CD4-positive, alpha-beta memory T cell (primary cell): Measurements from ENCODE around the gene C2CD2. TPM values are rescaled to one million over a fixed set of nuclear protein-coding genes. Genes with fewer than 3 reads are reported as not detected.

ENCODE experiments used
- CTCF ChIA-PET: fragments of 350-600 bp; sonication (Branson Sonifier 250); formaldehyde crosslinking; loops from one replicate; lab custom pipeline; 2021; ENCODE audit warnings: inconsistent platforms; ENCODE audit not compliant: partially characterized antibody; lab: Charles Lee
- POLR2A ChIA-PET: fragments of 350-600 bp; sonication (Branson Sonifier 250); formaldehyde crosslinking; loops from one replicate; lab custom pipeline; 2021; ENCODE audit not compliant: partially characterized antibody; lab: Charles Lee
- DNase-seq, 5 donors: peaks; one replicate each; pipeline versions ENCODE4 v3.0.0 to v3.0.0-alpha.2; 2020 to 2022; ENCODE audit warnings: mixed read lengths in 1 of 5
- H3K27ac ChIP-seq: one replicate; pipeline ENCODE4 v1.7.0; 2013; ENCODE audit warnings: low read depth, low read length
- H3K27me3 ChIP-seq: 2 replicates; pipeline ENCODE4 v1.7.0; 2013; ENCODE audit warnings: mild to moderate bottlenecking, low read length, moderate library complexity; ENCODE audit not compliant: insufficient read depth
- H3K36me3 ChIP-seq: 2 replicates; pipeline ENCODE4 v1.7.0; 2013; ENCODE audit warnings: mild to moderate bottlenecking, low read length, moderate library complexity; ENCODE audit not compliant: insufficient read depth
- H3K4me1 ChIP-seq: 2 replicates; pipeline ENCODE4 v1.7.0; 2013; ENCODE audit warnings: mild to moderate bottlenecking, low read length, moderate library complexity; ENCODE audit not compliant: insufficient read depth
- H3K4me3 ChIP-seq, 2 donors: one replicate each; pipeline ENCODE4 v1.7.0; 2013; ENCODE audit warnings: low read length in 2 of 2, mild to moderate bottlenecking in 1 of 2
- H3K9me3 ChIP-seq, 2 donors: one replicate each; pipeline ENCODE4 v1.7.0; 2013; ENCODE audit warnings: low read length in 2 of 2, control low read depth in 1 of 2; ENCODE audit not compliant: control insufficient read depth in 1 of 2
- H3K27ac Mint-ChIP-seq, 7 donors: one replicate each; pipeline ENCODE4 v1.8.0; 2020 to 2021; ENCODE audit warnings: mixed read lengths in 7 of 7, mild to moderate bottlenecking in 6 of 7, inconsistent platforms in 3 of 7, moderate library complexity in 3 of 7
- H3K27me3 Mint-ChIP-seq, 2 donors: one replicate each; pipeline ENCODE4 v1.8.0; 2020 to 2021; ENCODE audit warnings: mixed read lengths in 2 of 2
- H3K36me3 Mint-ChIP-seq, 2 donors: one replicate each; pipeline ENCODE4 v1.8.0; 2020 to 2021; ENCODE audit warnings: mixed read lengths in 2 of 2, inconsistent platforms in 1 of 2, mild to moderate bottlenecking in 1 of 2
- H3K4me1 Mint-ChIP-seq, 4 donors: one replicate each; pipeline ENCODE4 v1.8.0; 2020 to 2021; ENCODE audit warnings: mixed read lengths in 4 of 4, mild to moderate bottlenecking in 1 of 4
- H3K4me3 Mint-ChIP-seq, 8 donors: one replicate each; pipeline ENCODE4 v1.8.0; 2020 to 2021; ENCODE audit warnings: mixed read lengths in 8 of 8, mild to moderate bottlenecking in 7 of 8, moderate library complexity in 6 of 8, inconsistent platforms in 3 of 8
- H3K9me3 Mint-ChIP-seq, 8 donors: one replicate each; pipeline ENCODE4 v1.8.0; 2020 to 2021; ENCODE audit warnings: mixed read lengths in 8 of 8, mild to moderate bottlenecking in 5 of 8, inconsistent platforms in 3 of 8, moderate library complexity in 1 of 8
- intact Hi-C: fragments of 100-400 bp; cut with micrococcal nuclease; formaldehyde crosslinking; loops from one replicate; pipeline ENCODE4 v1.15.1; 2023
- polyA plus RNA-seq, 2 donors: library from polyadenylated mRNA; unstranded; fragments of 300-500 nt; fragmentation: Illumina TruSeq; gene quantifications; one replicate each; pipeline ENCODE4 v1.2.3, GENCODE V29; 2021
- total RNA-seq, 2 experiments: library from RNA; stranded (reverse); gene quantifications; one replicate each; pipeline ENCODE4 v1.2.3, GENCODE V29; 2021

C2CD2 gene
- total and polyA plus RNA-seq, 4 experiments from 2014 or later: 1.9 to 11.0 (median 7.0) TPM

DNA sequence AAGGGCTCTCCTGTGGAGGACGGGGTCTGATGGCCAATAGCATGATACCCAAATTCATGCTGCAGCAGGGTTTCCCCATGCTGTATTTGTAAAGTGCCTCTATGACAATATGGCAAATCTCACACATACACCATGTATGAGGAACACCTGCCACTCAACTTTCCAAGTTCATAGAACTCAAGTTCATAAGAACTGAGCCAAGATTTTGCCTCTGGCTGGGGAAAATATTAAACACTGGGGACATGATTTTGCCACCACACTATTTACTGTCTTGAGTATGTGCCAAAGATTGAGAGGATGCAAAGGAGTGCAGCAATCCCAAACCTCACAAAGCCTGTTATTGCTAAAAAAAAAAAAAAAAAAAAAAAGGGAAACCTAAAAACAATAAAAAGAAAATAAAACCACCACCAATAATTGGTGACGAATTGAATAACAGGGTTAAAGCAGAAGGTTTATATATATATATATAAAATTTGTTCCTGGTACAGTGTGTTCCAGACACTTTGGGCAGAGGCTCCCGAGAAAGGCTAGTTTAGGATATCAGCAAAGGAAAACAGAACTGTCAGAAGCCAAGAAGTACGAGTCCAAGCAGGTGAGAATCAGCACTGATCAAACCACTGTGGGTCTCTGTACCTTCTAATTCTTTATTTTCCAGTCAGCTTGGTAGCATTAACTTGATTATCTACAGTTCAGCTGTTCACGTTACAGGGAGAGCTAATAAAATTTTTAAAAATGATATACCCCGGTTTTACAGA lies 32.0 kb upstream of the C2CD2 start:
- no peak for DNase-seq
- H3K9me3 ChIP-seq: no peaks in the 10 kb centered on the region
- ChIA-PET POLR2A (no interaction called here), CTCF (interaction anchor here (1.5 kb wide), 1 partner anchor 122 kb away, joined by 4 read pairs; no protein-coding TSS in a partner anchor)
- H3K9me3 Mint-ChIP-seq: peaks cover 0 to 22% (median 11%) of the 10 kb centered on the region in 8 donors
- no peaks in the 10 kb centered on the region for H3K27me3 ChIP-seq
- intact Hi-C loops: no loop called here
- no peak overlapping the region for H3K4me3 Mint-ChIP-seq
- peak overlapping the region in 2 of 7 donors; percentile 13 to 59 for H3K27ac Mint-ChIP-seq
- no peak overlapping the region for H3K4me3 ChIP-seq
- H3K27me3 Mint-ChIP-seq: no peaks in the 10 kb centered on the region
- peaks cover 9 to 14% of the 10 kb centered on the region in 2 donors for H3K36me3 Mint-ChIP-seq
- H3K4me1 ChIP-seq: no peaks in the 10 kb centered on the region
- H3K36me3 ChIP-seq: no peaks in the 10 kb centered on the region
- H3K27ac ChIP-seq: no peak overlapping the region
- peaks cover 0 to 1% (median under 1%) of the 10 kb centered on the region in 4 donors for H3K4me1 Mint-ChIP-seq

DNA sequence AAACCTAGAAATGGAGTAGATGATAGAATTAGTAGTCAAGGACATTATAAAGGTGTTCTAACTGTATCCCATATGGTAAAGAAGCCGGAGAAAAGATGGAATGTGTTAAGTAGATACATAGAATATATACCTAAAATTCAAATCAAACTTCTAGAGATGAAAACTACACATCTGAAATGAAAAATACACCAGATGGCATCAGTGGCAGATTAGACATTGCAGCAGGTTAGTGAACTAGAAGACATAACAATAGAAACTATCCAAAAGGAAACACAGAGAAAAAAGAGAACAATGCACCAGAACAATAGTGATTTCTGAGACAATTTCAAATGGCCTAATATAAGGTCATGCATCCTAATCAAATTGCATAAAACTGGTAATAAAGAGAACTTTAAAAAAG lies 29.4 kb upstream of the C2CD2 start:
- ChIA-PET POLR2A (no interaction called here), CTCF (interaction anchor here (1.0 to 1.4 kb wide), 2 partner anchors 124 to 163 kb away, joined by 3 to 6 read pairs; no protein-coding TSS in a partner anchor)
- H3K36me3 Mint-ChIP-seq: peaks cover 0 to 14% of the 10 kb centered on the region in 2 donors
- H3K4me3 ChIP-seq: no peak overlapping the region
- H3K27me3 Mint-ChIP-seq: no peaks in the 10 kb centered on the region
- H3K4me3 Mint-ChIP-seq: no peak overlapping the region
- H3K27ac Mint-ChIP-seq: no peak overlapping the region
- intact Hi-C loops: no loop called here
- DNase-seq: no peak
- H3K9me3 ChIP-seq: no peaks in the 10 kb centered on the region
- H3K4me1 Mint-ChIP-seq: peaks cover 0 to 1% (median 0%) of the 10 kb centered on the region in 4 donors
- H3K4me1 ChIP-seq: no peaks in the 10 kb centered on the region
- no peaks in the 10 kb centered on the region for H3K27me3 ChIP-seq
- H3K27ac ChIP-seq: no peak overlapping the region
- H3K9me3 Mint-ChIP-seq: peaks cover 0 to 32% (median 17%) of the 10 kb centered on the region in 8 donors
- H3K36me3 ChIP-seq: no peaks in the 10 kb centered on the region

DNA sequence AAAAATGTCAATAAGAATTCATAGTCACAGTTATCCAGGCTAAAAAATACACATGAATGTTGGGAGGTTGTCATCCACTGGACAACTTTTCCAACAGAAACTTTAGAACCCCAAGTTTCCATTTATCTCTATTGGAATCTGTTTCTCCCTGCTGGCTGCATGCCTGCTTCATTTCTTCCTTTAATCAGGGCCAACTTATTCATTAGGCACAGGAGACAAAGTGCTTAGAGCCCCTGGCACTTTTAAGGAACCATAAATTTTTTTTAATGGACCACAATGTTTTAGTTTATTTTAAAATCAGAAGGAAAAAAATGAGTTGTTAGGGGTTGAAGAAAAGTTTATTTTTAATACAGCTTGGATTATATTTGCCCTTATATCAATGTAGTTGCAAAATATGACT lies 26.7 kb upstream of the C2CD2 start:
- no peaks in the 10 kb centered on the region for H3K27me3 Mint-ChIP-seq
- no peak overlapping the region for H3K27ac Mint-ChIP-seq
- Histone ChIP-seq H3K9me3 (no peaks in the 10 kb centered on the region), H3K27ac (no peak overlapping the region), H3K36me3 (no peaks in the 10 kb centered on the region), H3K27me3 (no peaks in the 10 kb centered on the region), H3K4me1 (no peaks in the 10 kb centered on the region), H3K4me3 (no peak overlapping the region)
- ChIA-PET POLR2A (no interaction called here), CTCF (no interaction called here)
- peaks cover 0 to 14% of the 10 kb centered on the region in 2 donors for H3K36me3 Mint-ChIP-seq
- H3K4me3 Mint-ChIP-seq: no peak overlapping the region
- intact Hi-C loops: no loop called here
- DNase-seq: no peak
- H3K4me1 Mint-ChIP-seq: no peaks in the 10 kb centered on the region
- H3K9me3 Mint-ChIP-seq: peaks cover 0 to 32% (median 17%) of the 10 kb centered on the region in 8 donors

DNA sequence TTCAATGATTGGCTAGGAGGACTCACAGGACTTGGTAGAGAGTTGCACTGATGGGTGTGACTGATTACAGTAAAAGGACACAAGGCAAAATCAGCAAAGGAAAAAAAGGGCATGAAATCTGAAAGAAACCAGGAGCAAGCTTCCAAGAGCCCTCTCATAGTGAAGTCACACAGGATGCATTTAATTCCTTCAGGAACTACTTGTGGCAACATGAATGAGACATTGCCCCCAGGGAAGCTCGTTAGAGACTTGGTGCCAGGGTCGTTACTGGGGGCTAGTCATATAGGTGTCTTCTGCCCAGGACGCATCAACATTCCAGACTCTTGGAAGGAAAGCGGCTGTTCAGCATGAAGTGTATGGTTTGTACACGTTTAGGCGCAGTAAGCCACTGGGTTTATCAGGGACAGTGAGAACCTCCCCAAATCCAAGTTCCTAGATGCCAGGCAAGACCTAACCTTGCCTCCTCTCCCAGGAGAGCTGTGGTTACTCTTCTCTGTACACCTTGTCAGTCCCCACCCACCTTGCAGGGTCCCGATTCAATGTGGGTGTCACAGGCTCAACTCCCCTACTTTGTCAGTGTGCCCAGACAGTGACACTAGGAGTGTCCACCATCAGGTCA lies 26.0 kb upstream of the C2CD2 start:
- intact Hi-C loops: no loop called here

DNA sequence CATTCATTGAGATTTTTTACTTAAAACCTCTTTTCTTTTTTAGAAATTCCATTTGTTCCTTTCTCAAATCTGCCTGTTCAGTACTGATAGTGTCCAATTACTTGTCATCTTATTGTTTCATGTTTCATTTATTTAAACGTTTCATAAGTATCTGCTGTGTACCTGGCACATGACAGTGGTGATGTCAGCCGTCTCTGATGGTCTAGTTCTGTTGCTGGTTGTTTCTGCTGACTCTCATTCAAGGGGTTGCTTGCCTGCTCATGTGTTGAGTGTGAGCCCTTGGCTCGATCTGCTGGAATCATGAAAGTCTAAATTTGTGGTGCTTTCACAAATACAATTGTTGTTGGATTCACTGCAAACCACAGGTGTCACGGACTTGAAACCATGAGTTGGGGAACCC lies 25.5 kb upstream of the C2CD2 start:
- peaks cover 3 to 9% (median 5%) of the 10 kb centered on the region in 4 donors for H3K4me1 Mint-ChIP-seq
- POLR2A ChIA-PET: no interaction called here
- peak overlapping the region in 1 of 7 donors; percentile 36 for H3K27ac Mint-ChIP-seq
- no peak overlapping the region for H3K27ac ChIP-seq
- no peak for DNase-seq
- no peaks in the 10 kb centered on the region for H3K27me3 ChIP-seq
- intact Hi-C loops: no loop called here
- H3K9me3 ChIP-seq: no peaks in the 10 kb centered on the region
- H3K27me3 Mint-ChIP-seq: no peaks in the 10 kb centered on the region
- peaks cover 0 to 32% (median 17%) of the 10 kb centered on the region in 8 donors for H3K9me3 Mint-ChIP-seq
- CTCF ChIA-PET: no interaction called here
- peaks cover 7% of the 10 kb centered on the region for H3K4me1 ChIP-seq
- H3K4me3 ChIP-seq: no peak overlapping the region
- peaks cover 0 to 14% of the 10 kb centered on the region in 2 donors for H3K36me3 Mint-ChIP-seq
- H3K36me3 ChIP-seq: no peaks in the 10 kb centered on the region
- no peak overlapping the region for H3K4me3 Mint-ChIP-seq

More for the DNA sequence above, 26.0 kb upstream of the C2CD2 start:
- Mint-ChIP-seq H3K27ac (peak overlapping the region in 1 of 7 donors; percentile 36), H3K36me3 (peaks cover 0 to 14% of the 10 kb centered on the region in 2 donors), H3K4me1 (peaks cover 0 to 3% (median 1%) of the 10 kb centered on the region in 4 donors), H3K27me3 (no peaks in the 10 kb centered on the region), H3K4me3 (no peak overlapping the region), H3K9me3 (peaks cover 0 to 32% (median 17%) of the 10 kb centered on the region in 8 donors)
- Histone ChIP-seq H3K4me3 (no peak overlapping the region), H3K27me3 (no peaks in the 10 kb centered on the region), H3K4me1 (peaks cover 1% of the 10 kb centered on the region), H3K27ac (no peak overlapping the region), H3K36me3 (no peaks in the 10 kb centered on the region), H3K9me3 (no peaks in the 10 kb centered on the region)
- DNase-seq: no peak
- ChIA-PET CTCF (no interaction called here), POLR2A (no interaction called here)

DNA sequence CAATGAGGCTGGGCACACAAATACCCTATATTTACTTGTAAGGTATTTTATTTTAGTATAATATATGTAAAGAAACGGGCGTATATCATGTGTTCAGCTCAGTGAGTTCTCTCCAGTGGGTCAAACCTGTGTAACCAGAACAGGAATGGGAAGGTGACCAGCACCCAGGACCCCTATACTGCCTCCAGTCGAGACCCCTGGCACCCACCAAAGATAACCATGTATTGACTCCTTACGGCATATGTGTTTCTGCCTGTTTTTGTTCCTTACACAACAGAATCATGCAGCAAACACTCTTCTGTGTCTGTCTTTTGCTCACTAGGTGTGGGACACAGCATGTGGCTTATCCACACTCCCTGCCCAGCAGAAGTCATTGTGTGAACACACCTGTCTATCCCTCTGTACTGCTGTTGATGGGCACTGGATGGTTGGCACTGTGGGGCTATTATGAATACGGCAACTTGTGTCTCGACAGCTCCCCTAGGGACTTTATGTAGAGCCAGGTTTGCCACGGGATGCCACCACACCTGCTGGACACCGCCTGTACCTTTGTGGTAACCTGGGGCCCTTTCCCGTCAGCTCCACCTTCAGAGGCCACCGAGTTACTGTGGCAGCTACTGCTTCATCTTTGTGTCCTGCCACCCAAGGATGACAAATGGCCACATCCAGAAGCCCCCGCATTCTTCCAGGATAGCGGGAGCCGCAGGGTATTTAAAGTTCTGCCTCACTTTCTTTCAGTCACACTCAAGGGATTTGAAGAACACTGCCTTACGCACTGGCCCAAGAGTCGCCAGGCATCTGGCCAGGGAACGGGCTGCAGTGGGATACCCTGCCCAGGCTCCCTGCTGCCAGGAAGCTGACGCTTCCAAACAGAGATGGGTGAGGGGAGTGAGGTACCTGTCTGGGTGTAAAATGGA lies 23.5 kb upstream of the C2CD2 start:
- Mint-ChIP-seq H3K9me3 (peaks cover 0 to 15% (median 8%) of the 10 kb centered on the region in 8 donors), H3K36me3 (peaks cover 0 to 8% of the 10 kb centered on the region in 2 donors), H3K27me3 (no peaks in the 10 kb centered on the region), H3K4me1 (peaks cover 7 to 25% (median 11%) of the 10 kb centered on the region in 4 donors), H3K4me3 (no peak overlapping the region), H3K27ac (no peak overlapping the region)
- Histone ChIP-seq H3K4me3 (no peak overlapping the region), H3K27me3 (no peaks in the 10 kb centered on the region), H3K36me3 (no peaks in the 10 kb centered on the region), H3K27ac (no peak overlapping the region), H3K4me1 (peaks cover 16% of the 10 kb centered on the region), H3K9me3 (no peaks in the 10 kb centered on the region)
- DNase-seq: no peak
- intact Hi-C loops: no loop called here
- ChIA-PET POLR2A (no interaction called here), CTCF (no interaction called here)
